ENCODE results near the gene HOXD12. TPM values are rescaled to one million over a fixed set of nuclear protein-coding genes. Genes with fewer than 3 reads are reported as not detected.

Gene HOXD12
- total and polyA plus RNA-seq, 9 donors, result not detected

DNA sequence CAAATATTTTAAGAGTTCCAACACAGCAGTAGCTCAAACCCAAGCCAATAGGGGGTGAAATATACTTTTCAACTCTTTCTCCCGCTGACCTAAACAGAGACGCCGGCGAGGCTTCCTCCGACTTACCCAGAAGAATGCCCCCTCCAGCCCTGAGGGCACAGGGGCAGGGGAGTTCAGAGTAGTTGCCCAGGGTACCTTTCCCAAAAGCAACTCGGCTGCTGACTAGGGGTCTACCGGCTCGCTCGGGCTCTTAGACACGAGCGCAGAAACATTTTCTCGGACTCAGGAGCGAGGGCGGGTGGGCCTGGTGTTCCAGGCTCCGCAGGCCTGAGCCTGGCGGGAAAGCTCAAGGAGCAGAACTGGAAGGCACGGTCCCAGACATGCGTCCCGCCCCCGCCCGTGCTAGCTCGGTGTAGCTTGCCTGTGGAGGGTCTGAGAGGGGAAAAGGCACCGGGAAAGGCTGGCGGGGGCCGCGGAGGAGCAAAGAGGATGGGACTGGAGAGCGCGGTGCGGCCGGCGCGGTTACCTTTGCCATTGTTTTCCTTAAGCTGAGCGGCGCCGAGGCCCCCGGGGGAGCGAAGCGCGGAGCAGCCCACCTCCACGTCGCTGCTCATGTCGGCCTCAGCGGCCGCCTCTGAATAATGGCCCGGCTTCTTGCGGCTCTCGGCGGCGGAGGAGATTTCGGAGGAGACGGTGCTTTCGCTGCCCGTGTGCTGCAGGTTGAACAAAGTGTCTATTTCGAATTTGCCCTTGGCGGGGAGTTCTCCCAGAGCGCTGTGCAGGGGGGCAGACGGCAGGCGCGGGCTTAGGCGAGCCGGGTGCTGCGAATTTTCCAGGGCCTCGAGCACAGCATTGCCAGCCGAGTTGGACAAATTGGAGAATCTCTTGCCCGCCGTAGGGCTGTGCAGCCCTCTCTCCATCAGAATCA, 16.5 kb upstream of the HOXD12 start:
- no peak for TF ChIP-seq EP300 (IDR thresholded peaks at IDR 0.05)
- TF ChIP-seq, protein P1, sequence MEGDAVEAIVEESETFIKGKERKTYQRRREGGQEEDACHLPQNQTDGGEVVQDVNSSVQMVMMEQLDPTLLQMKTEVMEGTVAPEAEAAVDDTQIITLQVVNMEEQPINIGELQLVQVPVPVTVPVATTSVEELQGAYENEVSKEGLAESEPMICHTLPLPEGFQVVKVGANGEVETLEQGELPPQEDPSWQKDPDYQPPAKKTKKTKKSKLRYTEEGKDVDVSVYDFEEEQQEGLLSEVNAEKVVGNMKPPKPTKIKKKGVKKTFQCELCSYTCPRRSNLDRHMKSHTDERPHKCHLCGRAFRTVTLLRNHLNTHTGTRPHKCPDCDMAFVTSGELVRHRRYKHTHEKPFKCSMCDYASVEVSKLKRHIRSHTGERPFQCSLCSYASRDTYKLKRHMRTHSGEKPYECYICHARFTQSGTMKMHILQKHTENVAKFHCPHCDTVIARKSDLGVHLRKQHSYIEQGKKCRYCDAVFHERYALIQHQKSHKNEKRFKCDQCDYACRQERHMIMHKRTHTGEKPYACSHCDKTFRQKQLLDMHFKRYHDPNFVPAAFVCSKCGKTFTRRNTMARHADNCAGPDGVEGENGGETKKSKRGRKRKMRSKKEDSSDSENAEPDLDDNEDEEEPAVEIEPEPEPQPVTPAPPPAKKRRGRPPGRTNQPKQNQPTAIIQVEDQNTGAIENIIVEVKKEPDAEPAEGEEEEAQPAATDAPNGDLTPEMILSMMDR (IDR thresholded peaks at IDR 0.05), result no peak
- no peak for TF ChIP-seq POLR2A (IDR thresholded peaks at IDR 0.05)
- no peak for DNase-seq
- peaks cover 5% of the 10 kb centered on the region for H3K4me1 ChIP-seq (ENCODE audit: insufficient read depth)
- WGBS, 3 donors, result 6 to 8% (median 6%) methylated on average over 60 to 66 of the region's 66 CpGs
- H3K36me3 ChIP-seq, result no peaks in the 10 kb centered on the region
- H3K27ac ChIP-seq, result no peak overlapping the region
- intact Hi-C loops (cut with DNase I), result loop anchor here in 1 of 4 donors (10.0 kb wide), 1 partner anchor 398 kb away; no protein-coding TSS in a partner anchor
- no peak overlapping the region for H3K4me3 ChIP-seq
- H3K9me3 ChIP-seq, result peaks cover 0 to 4% of the 10 kb centered on the region in 2 donors
- peaks cover 14% of the 10 kb centered on the region for H3K27me3 ChIP-seq

DNA sequence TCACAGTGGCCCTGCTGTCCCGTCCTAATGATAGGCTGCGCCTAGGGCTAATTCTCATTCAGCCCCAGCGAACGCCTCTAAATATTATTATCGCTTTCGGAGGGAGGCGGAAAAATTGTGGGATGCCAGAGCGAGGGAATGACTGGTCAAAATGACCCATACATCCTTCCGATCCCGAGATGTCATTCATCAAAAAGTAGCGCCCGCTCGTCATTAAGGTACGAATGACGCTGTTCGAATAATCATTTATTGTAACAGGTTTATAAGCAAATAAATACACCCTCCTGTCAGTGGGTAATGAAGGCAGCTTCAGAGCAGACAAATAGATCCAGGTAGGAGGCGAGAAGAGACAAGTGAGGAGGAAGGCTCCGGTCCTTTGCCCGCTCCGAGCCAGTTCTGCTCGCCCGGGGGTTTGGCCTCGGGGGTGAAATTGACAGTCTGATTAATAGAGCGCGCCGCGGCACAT, 15.8 kb upstream of the HOXD12 start, which contains the start of gene EVX2:
Gene EVX2 (minus strand): TSS at position 167 of the 466 bp plus-strand sequence. CDS start 186 bp downstream, outside the sequence.
- DNase-seq, result no peak
- intact Hi-C loops (cut with DNase I), result loop anchor here in 1 of 4 donors (10.0 kb wide), 1 partner anchor 399 kb away; no protein-coding TSS in a partner anchor
- TF ChIP-seq EP300 (IDR thresholded peaks at IDR 0.05) (no peak), POLR2A (IDR thresholded peaks at IDR 0.05) (no peak)
- TF ChIP-seq, protein P1 (IDR thresholded peaks at IDR 0.05), result no peak
- Histone ChIP-seq H3K36me3 (no peaks in the 10 kb centered on the region), H3K27ac (no peak within 1 kb of the TSS), H3K9me3 (peaks cover 0 to 4% of the 10 kb centered on the region in 2 donors), H3K4me3 (no peak within 1 kb of the TSS), H3K4me1 (ENCODE audit: insufficient read depth) (peaks cover 6% of the 10 kb centered on the region), H3K27me3 (peaks cover 11% of the 10 kb centered on the region)
- WGBS, 3 donors, result 16 to 19% (median 18%) methylated on average over 27 of the region's 27 CpGs

DNA sequence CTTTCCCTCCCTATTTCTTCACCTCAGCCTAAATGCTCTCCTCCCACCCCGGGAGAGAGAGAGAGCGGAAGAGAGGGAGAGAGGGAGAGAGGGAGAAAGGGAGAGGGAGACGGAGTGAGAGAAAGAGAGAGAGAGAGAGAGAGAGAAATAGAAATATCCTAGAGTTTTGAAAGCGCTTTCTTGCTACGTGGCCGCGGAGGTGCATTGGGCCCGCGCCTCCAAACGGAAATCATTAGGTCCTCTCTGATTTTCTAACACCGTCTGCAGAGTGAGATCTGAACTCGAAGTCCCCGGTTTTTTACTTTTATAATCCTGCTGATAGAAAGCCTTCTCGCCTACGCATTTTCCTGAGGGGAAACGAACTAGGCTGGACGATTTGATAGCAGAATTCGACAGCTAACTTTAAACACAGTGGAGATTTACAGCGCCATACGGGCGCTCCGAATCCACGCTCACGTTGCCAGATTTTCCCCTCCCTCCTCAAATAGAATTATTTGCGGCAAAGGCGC, 14.9 kb upstream of the HOXD12 start:
- DNase-seq, result no peak
- H3K27ac ChIP-seq, result no peak overlapping the region
- peaks cover 6% of the 10 kb centered on the region for H3K4me1 ChIP-seq (ENCODE audit: insufficient read depth)
- peaks cover 0 to 4% of the 10 kb centered on the region in 2 donors for H3K9me3 ChIP-seq
- H3K36me3 ChIP-seq, result no peaks in the 10 kb centered on the region
- intact Hi-C loops (cut with DNase I), result loop anchor here in 1 of 4 donors (10.0 kb wide), 1 partner anchor 400 kb away; no protein-coding TSS in a partner anchor
- WGBS, 3 donors, result 6 to 9% (median 7%) methylated on average over 26 of the region's 26 CpGs
- no peak overlapping the region for H3K4me3 ChIP-seq
- peaks cover 11% of the 10 kb centered on the region for H3K27me3 ChIP-seq
- TF ChIP-seq EP300 (IDR thresholded peaks at IDR 0.05), result no peak
- TF ChIP-seq, protein P1 (IDR thresholded peaks at IDR 0.05), result no peak
- TF ChIP-seq POLR2A (IDR thresholded peaks at IDR 0.05), result no peak

DNA sequence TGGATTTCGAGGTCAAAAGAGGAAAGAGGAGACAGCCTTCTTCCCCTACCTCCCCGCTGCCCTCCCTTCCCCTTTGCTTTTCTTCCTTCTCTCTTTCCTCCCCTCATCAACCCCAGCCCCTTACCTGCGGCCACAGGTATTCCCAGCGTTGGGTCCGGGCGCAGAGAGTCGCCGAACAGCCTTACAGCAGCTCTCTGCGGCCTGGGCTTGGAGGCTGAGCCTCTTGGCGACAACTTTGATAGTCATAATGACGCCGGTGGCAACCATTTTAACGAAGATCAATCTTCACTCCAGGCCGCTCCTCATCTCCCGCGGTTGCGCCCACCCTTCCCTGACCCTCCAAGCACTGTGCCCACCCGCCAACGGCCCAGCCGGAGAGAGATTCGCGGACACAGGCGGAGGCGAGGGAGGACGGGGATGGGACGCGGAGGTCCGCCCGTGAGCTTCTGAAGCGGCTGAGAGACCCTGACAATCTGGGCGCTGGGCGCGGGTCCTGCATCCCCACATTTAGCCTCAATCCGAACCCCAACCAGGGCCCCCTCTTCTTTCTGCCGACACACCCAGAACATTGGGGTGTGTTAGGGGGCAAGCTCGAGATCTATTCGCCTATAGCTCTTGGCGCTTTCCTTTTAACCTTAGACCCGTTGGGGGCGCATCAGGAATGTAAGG, 14.3 kb upstream of the HOXD12 start:
- TF ChIP-seq POLR2A (IDR thresholded peaks at IDR 0.05), result no peak
- peaks cover 6% of the 10 kb centered on the region for H3K4me1 ChIP-seq (ENCODE audit: insufficient read depth)
- DNase-seq, result no peak
- intact Hi-C loops (cut with DNase I), result loop anchor here in 1 of 4 donors (10.0 kb wide), 1 partner anchor 400 kb away; no protein-coding TSS in a partner anchor
- 7 to 11% (median 9%) methylated on average over 40 of the region's 40 CpGs for WGBS, 3 donors
- no peak overlapping the region for H3K4me3 ChIP-seq
- H3K9me3 ChIP-seq, result peaks cover 0 to 4% of the 10 kb centered on the region in 2 donors
- no peak overlapping the region for H3K27ac ChIP-seq
- H3K36me3 ChIP-seq, result no peaks in the 10 kb centered on the region
- H3K27me3 ChIP-seq, result peaks cover 11% of the 10 kb centered on the region

Measured in ovary (tissue), 9 donors.